ENCODE data around the gene IGBP1. TPM values are rescaled to one million over a fixed set of nuclear protein-coding genes. Genes with fewer than 3 reads are reported as not detected.
"Not testable (repeated sequence)": the region's sequence is repeated elsewhere in the genome, so short reads cannot be mapped to it uniquely, and the experiment has no call there.

IGBP1 gene
- total RNA-seq, 1 donor from 2014 or later = 51.7 TPM

- no peaks in the 10 kb centered on the region for H3K27me3 ChIP-seq
- intact Hi-C loops (cut with DNase I) = no loop called here
- no peak for DNase-seq
- ATAC-seq = no peak
- H3K9me3 ChIP-seq = no peaks in the 10 kb centered on the region
- H3K4me3 ChIP-seq = no peak overlapping the region
- H3K27ac ChIP-seq = no peak overlapping the region
- no peak for TF ChIP-seq CTCF (IDR thresholded peaks at IDR 0.05)
- no peaks in the 10 kb centered on the region for H3K4me1 ChIP-seq
- H3K36me3 ChIP-seq = no peaks in the 10 kb centered on the region
Measured at GRCh38 chrX:70208479-70208878, 75.2 kb downstream of the IGBP1 start.

- intact Hi-C loops (cut with DNase I); DNase-seq; H3K4me3 ChIP-seq; H3K27ac ChIP-seq; H3K27me3 ChIP-seq; H3K4me1 ChIP-seq; ATAC-seq; H3K9me3 ChIP-seq; H3K36me3 ChIP-seq: not testable (repeated sequence)
Measured at GRCh38 chrX:70209570-70209969, 76.3 kb downstream of the IGBP1 start.

Other genes with a start within 250 kb of the IGBP1 start
- gene AWAT2, start 83.5 kb upstream of the IGBP1 start, total RNA-seq = 0.26 TPM
- not detected for gene OTUD6A, start 71.0 kb upstream of the IGBP1 start, total RNA-seq
- gene DGAT2L6, start 44.0 kb downstream of the IGBP1 start, total RNA-seq = not detected
- gene AWAT1, start 101.2 kb downstream of the IGBP1 start, total RNA-seq = not detected
- 0.23 TPM for gene P2RY4, start 126.8 kb downstream of the IGBP1 start, total RNA-seq
- gene ARR3, start 134.9 kb downstream of the IGBP1 start, total RNA-seq = not detected
- not detected for gene RAB41, start 148.7 kb downstream of the IGBP1 start, total RNA-seq
- 23.6 TPM for gene PDZD11, start 156.5 kb downstream of the IGBP1 start, total RNA-seq
- 0.75 TPM for gene KIF4A, start 156.7 kb downstream of the IGBP1 start, total RNA-seq